Measurements from ENCODE around the gene NOL7. TPM values are rescaled to one million over a fixed set of nuclear protein-coding genes. Genes with fewer than 3 reads are reported as not detected.

The NOL7 gene
- total and polyA plus RNA-seq, 2 of the 13 experiments (the other 11 are each of a cell fraction or from before 2014, with no cell fraction given): 37.8 to 186 TPM

DNA sequence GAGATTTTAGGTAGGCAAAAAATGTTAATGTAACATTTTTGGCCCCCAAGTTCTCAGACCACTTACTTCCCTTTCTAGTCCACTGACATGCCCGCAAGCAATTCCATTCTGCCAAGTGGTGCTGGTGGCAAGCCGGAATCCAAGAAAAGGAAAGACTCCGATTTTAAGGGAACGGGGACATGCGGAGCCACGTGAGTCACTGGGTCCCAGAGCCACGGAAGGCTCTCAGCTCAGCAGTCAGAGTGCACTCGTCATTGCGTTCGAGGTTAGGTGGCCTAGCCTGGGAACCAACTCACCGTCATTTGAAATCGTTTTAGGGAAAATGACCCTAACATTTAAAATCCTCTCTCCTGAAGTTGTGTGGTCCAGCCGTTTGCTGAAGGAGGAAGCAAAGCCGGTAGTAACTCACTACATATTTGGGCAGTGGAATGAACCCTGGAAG lies 41.4 kb upstream of the NOL7 start:
- CTCF ChIA-PET (ENCODE audit: low intra/inter-chr PET ratio, low total read pairs): no interaction called here
- no peak for TF ChIP-seq GLI4 (CRISPR knock-in tag; IDR thresholded peaks at IDR 0.05; ENCODE audit: borderline replicate concordance)
- TF ChIP-seq ZNF549 (CRISPR knock-in tag; IDR thresholded peaks at IDR 0.05): no peak
- TF ChIP-seq SP1 (IDR thresholded peaks at IDR 0.05): no peak
- TF ChIP-seq SP1 (CRISPR knock-in tag; IDR thresholded peaks at IDR 0.05): no peak
- no peak for TF ChIP-seq ZNF576 (CRISPR knock-in tag; IDR thresholded peaks at IDR 0.05)
- peak; percentile 24; the same call in 1 of the 2 replicates for TF ChIP-seq MTF2 (CRISPR knock-in tag; IDR thresholded peaks at IDR 0.05; ENCODE audit: borderline replicate concordance)
- no peak for TF ChIP-seq ISX (CRISPR knock-in tag; conservative IDR thresholded peaks at IDR 0.05)
- TF ChIP-seq, protein P1, sequence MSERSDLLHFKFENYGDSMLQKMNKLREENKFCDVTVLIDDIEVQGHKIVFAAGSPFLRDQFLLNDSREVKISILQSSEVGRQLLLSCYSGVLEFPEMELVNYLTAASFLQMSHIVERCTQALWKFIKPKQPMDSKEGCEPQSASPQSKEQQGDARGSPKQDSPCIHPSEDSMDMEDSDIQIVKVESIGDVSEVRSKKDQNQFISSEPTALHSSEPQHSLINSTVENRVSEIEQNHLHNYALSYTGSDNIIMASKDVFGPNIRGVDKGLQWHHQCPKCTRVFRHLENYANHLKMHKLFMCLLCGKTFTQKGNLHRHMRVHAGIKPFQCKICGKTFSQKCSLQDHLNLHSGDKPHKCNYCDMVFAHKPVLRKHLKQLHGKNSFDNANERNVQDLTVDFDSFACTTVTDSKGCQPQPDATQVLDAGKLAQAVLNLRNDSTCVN (CRISPR knock-in tag; IDR thresholded peaks at IDR 0.05; ENCODE audit: borderline replicate concordance): no peak
- TF ChIP-seq KAT2B (IDR thresholded peaks at IDR 0.05; ENCODE audit: borderline replicate concordance, low read depth, low read length): no peak
- TF ChIP-seq ARID2 (CRISPR knock-in tag; IDR thresholded peaks at IDR 0.05; ENCODE audit: borderline replicate concordance): no peak
- no peak for TF ChIP-seq ZC3H13 (CRISPR knock-in tag; IDR thresholded peaks at IDR 0.05)
- TF ChIP-seq RCOR2 (CRISPR knock-in tag; IDR thresholded peaks at IDR 0.05): no peak
- no peak for TF ChIP-seq ZNF792 (CRISPR knock-in tag; IDR thresholded peaks at IDR 0.05)
- TF ChIP-seq REST (IDR thresholded peaks at IDR 0.05; ENCODE audit: borderline replicate concordance in 1 of 2, low read depth in 1 of 2, low read length in 2 of 2): no peak
- no peak for TF ChIP-seq FOXP4 (CRISPR knock-in tag; IDR thresholded peaks at IDR 0.05)

More for the DNA sequence above, 41.4 kb upstream of the NOL7 start:
- Histone ChIP-seq H3K4me2 (ENCODE audit: low read depth, low read length) (peak overlapping the region; percentile 100), H3K36me3 (replicated peaks in 1 of 2; ENCODE audit: control insufficient read depth in 1 of 2, insufficient read depth in 2 of 2, low read length in 2 of 2) (no peaks in the 10 kb centered on the region), H3K27ac (ENCODE audit: extremely low read length, insufficient read depth, low read length) (peak overlapping the region; percentile 99), H3K4me1 (ENCODE audit: insufficient read depth, low read length) (peaks cover 45% of the 10 kb centered on the region), H3K9me3 (ENCODE audit: low read length) (no peaks in the 10 kb centered on the region), H3K27me3 (ENCODE audit: control insufficient read depth in 1 of 2, insufficient read depth in 2 of 2, low read length in 2 of 2) (no peaks in the 10 kb centered on the region), H3K4me3 (replicated peaks in 1 of 3; ENCODE audit: insufficient read depth in 1 of 3, low read depth in 2 of 3, low read length in 3 of 3) (peak overlapping the region; percentile 58 to 94 (median 87); a peak in 5 of 6 replicates), H3K79me2 (ENCODE audit: insufficient read depth, low read length) (peaks cover 25% of the 10 kb centered on the region), H2AFZ (ENCODE audit: low read length) (no peak overlapping the region), H3K9ac (ENCODE audit: insufficient read depth, low read depth, low read length) (peak overlapping the region; percentile 98), H4K20me1 (ENCODE audit: insufficient read depth, low read length) (no peaks in the 10 kb centered on the region)
- POLR2A ChIA-PET: interaction anchor here (0.6 to 4.7 kb wide), 22 partner anchors 10 to 271 kb away, joined by 3 to 119 read pairs (median 11); partner anchors contain the start of genes GFOD1, MCUR1, NOL7 and RANBP9
- in situ Hi-C loops (cut with HindIII; ENCODE audit: extremely low pct_ligation_motif_present, low pct_unique_long_range_greater_than_20kb) (no loop called here), intact Hi-C loops (cut with micrococcal nuclease; ENCODE audit: unreplicated experiment) (loop anchor here (5.0 kb wide), 1 partner anchor 239 kb away; the partner anchor contains the start of gene MCUR1)
- 13% methylated on average over 14 of the region's 14 CpGs for WGBS (ENCODE audit: low lambda C conversion rate)
- BruUV-seq (replicated peaks): TSS peak; percentile 79
- DNase-seq (ENCODE audit: low spot score) (peak; percentile 29), FAIRE-seq (no peak), ATAC-seq (no peak)
